Keratinocyte (primary cell): ENCODE results near the gene SOX30. TPM values are rescaled to one million over a fixed set of nuclear protein-coding genes. Genes with fewer than 3 reads are reported as not detected.

Experiments used
- DNase-seq: peaks from one replicate; pipeline ENCODE4 v3.0.0-alpha.2; 2011; ENCODE audit warnings: low read depth, missing footprints, low spot score
- FAIRE-seq: peaks from 2 replicates; lab custom pipeline; 2011; peaks lifted over from hg19 to GRCh38; lab: Jason Lieb, UNC
- H2AFZ ChIP-seq: 2 replicates; pipeline ENCODE4 v1.6.0; 2012; ENCODE audit warnings: low read length, control low read depth, inconsistent platforms; ENCODE audit not compliant: control insufficient read depth
- H3K27ac ChIP-seq: 2 replicates; pipeline ENCODE4 v1.5.1; 2011; ENCODE audit warnings: low read length; ENCODE audit not compliant: control insufficient read depth, insufficient read depth
- H3K27me3 ChIP-seq: 3 replicates; pipeline ENCODE4 v1.6.0; 2011; ENCODE audit warnings: low read length; ENCODE audit not compliant: control insufficient read depth, insufficient read depth; ENCODE audit errors: extremely low read depth
- H3K36me3 ChIP-seq, 2 experiments: 2 replicates in 1 of 2; 3 replicates in 1 of 2; pipeline ENCODE4 v1.5.1; 2011; ENCODE audit warnings: low read length in 2 of 2, mild to moderate bottlenecking in 1 of 2; ENCODE audit not compliant: control insufficient read depth in 2 of 2, insufficient read depth in 2 of 2; ENCODE audit errors: extremely low read depth in 1 of 2
- H3K4me1 ChIP-seq: 3 replicates; pipeline ENCODE4 v1.5.1; 2011; ENCODE audit warnings: low read length; ENCODE audit not compliant: control insufficient read depth, insufficient read depth; ENCODE audit errors: extremely low read depth
- H3K4me2 ChIP-seq: 3 replicates; pipeline ENCODE4 v1.6.0; 2011; ENCODE audit warnings: low read depth, low read length; ENCODE audit not compliant: control insufficient read depth, insufficient read depth; ENCODE audit errors: extremely low read depth
- H3K4me3 ChIP-seq, 3 experiments: fragments of 200-600 bp in 1 of 3; sonication (generic) in 1 of 3; 2 replicates in 2 of 3; 3 replicates in 1 of 3; pipeline ENCODE4 v1.5.1; 2011 to 2016; ENCODE audit warnings: low read length in 3 of 3, mild to moderate bottlenecking in 3 of 3, control low read depth in 2 of 3, inconsistent platforms in 1 of 3, low read depth in 1 of 3, mixed read lengths in 1 of 3, mixed run types in 1 of 3, moderate library complexity in 1 of 3; ENCODE audit not compliant: control insufficient read depth in 2 of 3, insufficient read depth in 2 of 3; ENCODE audit errors: extremely low read depth in 1 of 3
- H3K79me2 ChIP-seq: 2 replicates; pipeline ENCODE4 v1.6.0; 2012; ENCODE audit warnings: low read length; ENCODE audit not compliant: control insufficient read depth, insufficient read depth
- H3K9ac ChIP-seq: 3 replicates; pipeline ENCODE4 v1.6.0; 2011; ENCODE audit warnings: low read length; ENCODE audit not compliant: control insufficient read depth, insufficient read depth; ENCODE audit errors: extremely low read depth
- H3K9me1 ChIP-seq: 3 replicates; pipeline ENCODE4 v1.6.0; 2011; ENCODE audit warnings: low read length; ENCODE audit not compliant: control insufficient read depth, insufficient read depth; ENCODE audit errors: extremely low read depth
- H3K9me3 ChIP-seq: 2 replicates; pipeline ENCODE4 v1.5.1; 2012; ENCODE audit warnings: low read depth, low read length; ENCODE audit not compliant: control insufficient read depth
- H4K20me1 ChIP-seq: 3 replicates; pipeline ENCODE4 v1.6.0; 2011; ENCODE audit warnings: low read length; ENCODE audit not compliant: control insufficient read depth, insufficient read depth; ENCODE audit errors: extremely low read depth
- CTCF ChIP-seq, 3 experiments: IDR thresholded peaks in 1 of 3; conservative IDR thresholded peaks in 1 of 3; optimal IDR thresholded peaks in 1 of 3; 2 replicates in 2 of 3; 3 replicates in 1 of 3; pipeline versions ENCODE3 to v1.5.1; 2011; ENCODE audit warnings: low read length in 3 of 3, mild to moderate bottlenecking in 3 of 3, moderate library complexity in 2 of 3, control low read depth in 1 of 3, inconsistent platforms in 1 of 3; ENCODE audit not compliant: insufficient read depth in 2 of 3; ENCODE audit errors: extremely low read depth in 1 of 3
- EZH2 ChIP-seq: IDR thresholded peaks from one replicate; pipeline ENCODE4 v1.6.1; 2012; ENCODE audit warnings: inconsistent platforms, mild to moderate bottlenecking, low read length, moderate library complexity
- dilution Hi-C: fragments of 300-500 bp; cut with MboI; formaldehyde crosslinking; loops from one replicate; pipeline ENCODE4 v1.7.0; 2020; ENCODE audit warnings: low sequenced_read_pairs; ENCODE audit not compliant: extremely low pct_ligation_motif_present
- polyA plus RNA-seq, 5 experiments: library from polyadenylated mRNA; depleted of rRNA in 3 of 5; stranded (reverse) in 3 of 5; stranded (forward) in 1 of 5; unstranded in 1 of 5; fragments of >200 nt; gene quantifications; 1 replicate in 1 of 5; 2 replicates in 3 of 5; 3 replicates in 1 of 5; pipeline versions ENCODE4 v1.2.1 to v1.2.3, GENCODE V29; 2011 to 2012; ENCODE audit warnings: missing spikeins in 2 of 5, low read depth in 1 of 5, low replicate concordance in 1 of 5

Gene SOX30
- polyA plus RNA-seq, 1 donor (not counting 4 experiments of a cell fraction or from before 2014, with no cell fraction given): 0.05 TPM

DNA sequence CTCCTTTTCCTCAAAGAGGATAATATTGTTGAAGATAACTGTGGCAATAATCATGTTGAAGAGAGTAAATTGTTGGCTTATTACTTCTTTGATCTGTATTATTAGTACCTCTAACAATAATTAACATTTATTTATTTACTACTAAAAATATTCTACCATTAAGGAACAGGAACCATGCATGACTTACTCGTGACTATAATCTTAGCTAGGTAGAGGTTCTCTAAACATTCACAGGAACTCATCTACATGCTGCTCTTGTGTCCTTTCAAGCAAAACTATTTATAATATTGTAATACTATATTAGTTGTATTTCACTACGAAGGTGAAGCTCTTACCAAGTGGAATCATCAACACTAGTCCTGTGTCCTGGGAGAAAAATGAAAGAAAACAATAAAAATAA, 3.1 kb downstream of the SOX30 start:
- H2AFZ ChIP-seq: no peak overlapping the region
- H3K27me3 ChIP-seq: no peaks in the 10 kb centered on the region
- H4K20me1 ChIP-seq: no peaks in the 10 kb centered on the region
- TF ChIP-seq EZH2 (no peak), CTCF (optimal IDR thresholded peaks at IDR 0.05 in 1 of 3, IDR thresholded peaks at IDR 0.05 in 1 of 3, conservative IDR thresholded peaks at IDR 0.05 in 1 of 3; ENCODE audit: extremely low read depth in 1 of 3, insufficient read depth in 2 of 3, low read length in 3 of 3) (no peak)
- no peaks in the 10 kb centered on the region for H3K9me1 ChIP-seq
- no peak overlapping the region for H3K4me3 ChIP-seq
- dilution Hi-C loops: no loop called here
- no peak overlapping the region for H3K27ac ChIP-seq
- H3K9ac ChIP-seq: no peak overlapping the region
- no peak for DNase-seq
- H3K36me3 ChIP-seq: no peaks in the 10 kb centered on the region
- peaks cover 2% of the 10 kb centered on the region for H3K4me1 ChIP-seq
- H3K79me2 ChIP-seq: no peaks in the 10 kb centered on the region
- H3K4me2 ChIP-seq: no peak overlapping the region
- H3K9me3 ChIP-seq: peaks cover 6% of the 10 kb centered on the region
- no peak for FAIRE-seq

DNA sequence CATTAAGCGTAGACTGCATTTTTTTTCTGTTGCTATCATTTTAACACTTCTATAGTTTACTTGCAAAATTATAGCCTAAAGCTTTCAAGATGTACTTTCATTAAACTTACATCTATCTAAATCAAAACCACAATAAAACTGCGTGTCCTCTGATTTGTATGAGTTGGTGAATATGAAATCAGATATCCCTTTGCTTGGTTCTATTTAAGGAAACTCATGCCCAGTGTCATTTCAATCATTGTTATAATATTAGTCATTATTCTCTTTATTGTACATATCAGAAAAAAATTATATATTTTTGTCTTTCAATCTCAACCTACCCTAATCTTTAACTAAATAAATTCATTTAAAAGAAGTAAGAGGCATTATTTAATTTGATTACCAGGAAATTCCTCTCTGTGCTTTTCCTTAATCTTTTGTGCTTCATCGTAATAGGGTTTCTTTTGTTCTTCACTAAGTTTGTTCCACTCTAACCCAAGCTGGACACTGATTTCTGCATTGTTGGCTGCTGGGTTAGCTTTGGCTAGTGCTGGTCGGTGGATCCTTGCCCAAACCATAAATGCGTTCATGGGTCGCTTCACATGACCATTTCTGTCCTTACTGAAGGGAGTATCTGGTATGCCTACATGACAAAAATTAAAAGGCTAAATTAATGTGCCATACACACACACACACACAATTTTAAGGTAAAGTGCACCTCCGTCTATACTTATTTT, 3.8 kb downstream of the SOX30 start:
- DNase-seq: no peak
- no peaks in the 10 kb centered on the region for H3K9me1 ChIP-seq
- no peaks in the 10 kb centered on the region for H3K27me3 ChIP-seq
- TF ChIP-seq EZH2 (no peak), CTCF (optimal IDR thresholded peaks at IDR 0.05 in 1 of 3, IDR thresholded peaks at IDR 0.05 in 1 of 3, conservative IDR thresholded peaks at IDR 0.05 in 1 of 3; ENCODE audit: extremely low read depth in 1 of 3, insufficient read depth in 2 of 3, low read length in 3 of 3) (no peak)
- no peak overlapping the region for H3K4me2 ChIP-seq
- no peak overlapping the region for H3K4me3 ChIP-seq
- H3K9me3 ChIP-seq: peaks cover 6% of the 10 kb centered on the region
- FAIRE-seq: no peak
- H4K20me1 ChIP-seq: no peaks in the 10 kb centered on the region
- no peak overlapping the region for H3K27ac ChIP-seq
- no peaks in the 10 kb centered on the region for H3K36me3 ChIP-seq
- no peaks in the 10 kb centered on the region for H3K79me2 ChIP-seq
- H3K9ac ChIP-seq: no peak overlapping the region
- H2AFZ ChIP-seq: no peak overlapping the region
- dilution Hi-C loops: no loop called here
- peaks cover 2% of the 10 kb centered on the region for H3K4me1 ChIP-seq
